Large intestine (tissue), 3 donors: ENCODE data around the gene BCL10. TPM values are rescaled to one million over a fixed set of nuclear protein-coding genes. Genes with fewer than 3 reads are reported as not detected.
A peak's percentile ranks its signal among the peaks of the same experiment; 100 is the strongest.

Experiments used
- DNase-seq, 2 donors: peaks; one replicate each; pipeline versions ENCODE4 v3.0.0 to v3.0.0-alpha.2; 2013
- H3K27ac ChIP-seq: one replicate; pipeline ENCODE4 v1.5.1; 2013; ENCODE audit warnings: low read length
- H3K27me3 ChIP-seq: 2 replicates; pipeline ENCODE4 v1.6.1; 2013; ENCODE audit warnings: low read length; ENCODE audit not compliant: control insufficient read depth, insufficient read depth
- H3K36me3 ChIP-seq: 2 replicates; pipeline ENCODE4 v1.6.1; 2013; ENCODE audit warnings: low read length; ENCODE audit not compliant: control insufficient read depth, insufficient read depth
- H3K4me1 ChIP-seq: one replicate; pipeline ENCODE4 v1.6.1; 2013; ENCODE audit warnings: low read length; ENCODE audit not compliant: control insufficient read depth, insufficient read depth
- H3K4me3 ChIP-seq: one replicate; pipeline ENCODE4 v1.5.1; 2013; ENCODE audit warnings: low read length
- H3K9me3 ChIP-seq: one replicate; pipeline ENCODE4 v1.6.1; 2013; ENCODE audit warnings: mild to moderate bottlenecking, low read depth, low read length, moderate library complexity; ENCODE audit not compliant: control insufficient read depth
- WGBS: methylation state at CpG from one replicate; pipeline ENCODE4 v1.1.5; 2013; ENCODE audit warnings: low lambda C conversion rate; ENCODE audit not compliant: insufficient coverage; 5-methylcytosine and 5-hydroxymethylcytosine counted together
- polyA plus RNA-seq: library from polyadenylated mRNA; unstranded; fragments of 120-200 nt; gene quantifications from one replicate; pipeline ENCODE4 v1.2.1, GENCODE V29; 2013

Gene BCL10
- polyA plus RNA-seq, 1 donor, result 27.0 TPM

GRCh38 chr1:85244271-85245061, 32.0 kb downstream of the BCL10 start:
- no peak overlapping the region for H3K27ac ChIP-seq
- H3K27me3 ChIP-seq, result no peaks in the 10 kb centered on the region
- no peaks in the 10 kb centered on the region for H3K36me3 ChIP-seq
- H3K4me1 ChIP-seq, result no peaks in the 10 kb centered on the region
- H3K9me3 ChIP-seq, result no peaks in the 10 kb centered on the region
- 39% methylated on average over 3 of the region's 4 CpGs for WGBS
- no peak for DNase-seq
- H3K4me3 ChIP-seq, result no peak overlapping the region

DNA sequence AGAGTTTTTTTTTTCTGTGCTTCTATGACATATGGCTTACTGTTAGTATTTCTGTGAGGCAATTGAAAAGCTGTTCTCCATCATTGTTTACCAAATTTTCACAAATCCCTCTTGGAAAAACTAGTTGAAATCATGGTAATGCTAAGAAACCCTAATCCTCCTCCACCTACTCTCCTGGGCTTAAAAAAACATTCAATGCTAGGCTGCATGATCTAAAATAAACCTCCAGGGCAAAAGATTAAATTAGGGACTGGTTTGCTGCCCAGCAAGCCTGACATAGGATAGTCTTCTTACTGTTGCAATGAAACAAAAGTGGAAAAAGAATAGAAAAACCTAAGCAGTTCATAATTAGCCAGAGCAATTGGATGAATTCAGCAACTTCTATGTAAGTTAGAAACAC, 33.1 kb downstream of the BCL10 start:
- Histone ChIP-seq H3K9me3 (no peaks in the 10 kb centered on the region), H3K4me1 (no peaks in the 10 kb centered on the region), H3K4me3 (no peak overlapping the region), H3K27ac (no peak overlapping the region), H3K27me3 (no peaks in the 10 kb centered on the region), H3K36me3 (no peaks in the 10 kb centered on the region)
- DNase-seq, result no peak

GRCh38 chr1:85240643-85241042, 35.8 kb downstream of the BCL10 start:
- no peaks in the 10 kb centered on the region for H3K9me3 ChIP-seq
- H3K27me3 ChIP-seq, result no peaks in the 10 kb centered on the region
- no peaks in the 10 kb centered on the region for H3K36me3 ChIP-seq
- DNase-seq, result no peak
- no CpG with 5 or more reads among the region's 1 CpG for WGBS
- no peak overlapping the region for H3K4me3 ChIP-seq
- H3K27ac ChIP-seq, result no peak overlapping the region
- no peaks in the 10 kb centered on the region for H3K4me1 ChIP-seq

- H3K4me3 ChIP-seq, result no peak overlapping the region
- H3K4me1 ChIP-seq, result no peaks in the 10 kb centered on the region
- no peak overlapping the region for H3K27ac ChIP-seq
- H3K27me3 ChIP-seq, result no peaks in the 10 kb centered on the region
- WGBS, result no CpG with 5 or more reads among the region's 1 CpG
- DNase-seq, result no peak
- H3K36me3 ChIP-seq, result no peaks in the 10 kb centered on the region
- no peaks in the 10 kb centered on the region for H3K9me3 ChIP-seq
These were observed 36.2 kb downstream of the BCL10 start for GRCh38 chr1:85240174-85240601.

DNA sequence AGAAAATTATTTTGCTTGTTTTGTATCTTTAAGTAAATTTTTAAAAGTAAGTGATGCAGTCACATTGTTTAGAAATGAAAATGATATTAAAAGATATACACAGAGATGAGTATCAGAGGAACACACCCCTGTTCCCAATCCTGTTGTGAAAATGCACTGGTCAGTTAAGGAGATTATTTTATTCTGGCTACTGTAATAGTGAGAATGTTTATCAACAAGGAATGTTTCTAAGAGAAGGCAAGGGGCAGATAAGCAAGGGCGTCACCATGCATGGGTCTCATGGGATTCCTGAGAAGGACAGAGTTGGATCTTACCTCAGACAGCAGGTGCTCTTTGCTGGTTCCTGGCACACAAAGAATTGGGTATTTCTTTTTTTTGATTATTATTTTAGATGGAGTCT, 38.8 kb downstream of the BCL10 start:
- Histone ChIP-seq H3K27ac (no peak overlapping the region), H3K4me1 (no peaks in the 10 kb centered on the region), H3K4me3 (no peak overlapping the region), H3K36me3 (no peaks in the 10 kb centered on the region), H3K9me3 (no peaks in the 10 kb centered on the region), H3K27me3 (no peaks in the 10 kb centered on the region)
- no peak for DNase-seq
- WGBS, result no CpG with 5 or more reads among the region's 1 CpG

DNA sequence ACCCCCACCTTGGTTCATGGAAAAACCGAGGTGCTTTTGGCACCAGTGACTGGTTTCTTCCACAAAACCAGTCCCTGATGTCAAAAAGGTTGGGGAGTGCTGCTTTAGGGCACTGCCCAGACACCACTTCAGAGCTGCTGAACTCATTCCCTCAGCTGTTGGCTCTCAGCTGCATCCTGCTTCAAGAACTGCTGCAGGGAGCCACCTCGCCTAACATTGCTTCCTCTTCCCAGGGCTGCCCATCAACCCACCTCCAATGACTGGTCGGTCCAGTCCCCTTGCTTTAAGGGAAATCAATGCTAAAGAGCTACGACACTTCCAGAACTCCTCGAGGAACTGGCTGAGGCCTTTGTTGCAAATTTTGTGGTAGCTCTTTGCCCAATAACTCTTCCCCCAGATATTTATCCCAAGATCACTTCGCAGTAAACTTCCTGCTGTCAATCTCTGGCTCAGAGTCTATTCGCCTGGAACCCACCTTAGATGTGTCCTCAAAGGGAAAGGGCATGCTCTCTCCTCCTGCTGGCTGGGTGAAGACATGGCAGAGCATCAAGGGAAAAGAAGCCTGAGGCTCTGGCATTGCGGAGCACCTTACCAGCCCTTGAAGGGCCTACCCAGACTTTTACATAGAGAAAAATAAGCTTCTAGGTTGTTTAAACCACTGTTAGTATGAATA, 46.0 kb downstream of the BCL10 start:
- Histone ChIP-seq H3K4me1 (peaks cover 3% of the 10 kb centered on the region), H3K36me3 (no peaks in the 10 kb centered on the region), H3K27ac (no peak overlapping the region), H3K27me3 (no peaks in the 10 kb centered on the region), H3K9me3 (no peaks in the 10 kb centered on the region), H3K4me3 (no peak overlapping the region)
- no peak for DNase-seq
- no CpG with 5 or more reads among the region's 8 CpGs for WGBS

GRCh38 chr1:85229574-85230097, 46.8 kb downstream of the BCL10 start:
- DNase-seq, result no peak
- H3K9me3 ChIP-seq, result no peaks in the 10 kb centered on the region
- H3K4me1 ChIP-seq, result peaks cover 11% of the 10 kb centered on the region
- WGBS, result no CpG with 5 or more reads among the region's 6 CpGs
- H3K4me3 ChIP-seq, result no peak overlapping the region
- H3K27ac ChIP-seq, result no peak overlapping the region
- H3K36me3 ChIP-seq, result no peaks in the 10 kb centered on the region
- H3K27me3 ChIP-seq, result no peaks in the 10 kb centered on the region

GRCh38 chr1:85228972-85229371, 47.5 kb downstream of the BCL10 start:
- Histone ChIP-seq H3K36me3 (no peaks in the 10 kb centered on the region), H3K27ac (no peak overlapping the region), H3K9me3 (no peaks in the 10 kb centered on the region), H3K27me3 (no peaks in the 10 kb centered on the region), H3K4me3 (no peak overlapping the region), H3K4me1 (peaks cover 16% of the 10 kb centered on the region)
- no peak for DNase-seq
- WGBS, result no CpG with 5 or more reads among the region's 1 CpG

GRCh38 chr1:85225624-85226380, 50.6 kb downstream of the BCL10 start:
- DNase-seq, result peak in 1 of 2 donors; percentile 26
- WGBS, result 20% methylated on average over 1 of the region's 5 CpGs
- Histone ChIP-seq H3K27ac (peak overlapping the region; percentile 19), H3K4me3 (no peak overlapping the region), H3K27me3 (no peaks in the 10 kb centered on the region), H3K9me3 (no peaks in the 10 kb centered on the region), H3K36me3 (no peaks in the 10 kb centered on the region), H3K4me1 (peaks cover 16% of the 10 kb centered on the region)
